H9 (cell line): ENCODE results near the gene EIF6. TPM values are rescaled to one million over a fixed set of nuclear protein-coding genes. Genes with fewer than 3 reads are reported as not detected.

Source experiments
- DNase-seq: peaks from one replicate; pipeline ENCODE4 v3.0.0-alpha.2; 2017
- H2AFZ ChIP-seq: one replicate; pipeline ENCODE4 v1.6.1; 2013; ENCODE audit warnings: mild to moderate bottlenecking, low read length, control low read depth, moderate library complexity
- H2AK5ac ChIP-seq: 2 replicates; pipeline ENCODE4 v1.6.1; 2013; ENCODE audit warnings: low read length, control low read depth, mixed read lengths; ENCODE audit not compliant: insufficient read length
- H2BK120ac ChIP-seq: one replicate; pipeline ENCODE4 v1.6.1; 2013; ENCODE audit warnings: low read depth, mild to moderate bottlenecking, low read length, control low read depth, inconsistent platforms; ENCODE audit not compliant: poor library complexity, severe bottlenecking
- H2BK12ac ChIP-seq: 2 replicates; pipeline ENCODE4 v1.6.1; 2013; ENCODE audit warnings: low read length, control low read depth, mixed read lengths, low read depth; ENCODE audit not compliant: insufficient read length
- H2BK15ac ChIP-seq: 2 replicates; pipeline ENCODE4 v1.6.1; 2013; ENCODE audit warnings: low read depth, low read length, control low read depth
- H2BK20ac ChIP-seq: one replicate; pipeline ENCODE4 v1.6.1; 2013; ENCODE audit warnings: low read depth, mild to moderate bottlenecking, low read length, control low read depth, inconsistent platforms; ENCODE audit not compliant: poor library complexity, severe bottlenecking
- H2BK5ac ChIP-seq: 2 replicates; pipeline ENCODE4 v1.6.1; 2013; ENCODE audit warnings: low read length, control low read depth, mixed read lengths; ENCODE audit not compliant: insufficient read length
- H3K14ac ChIP-seq: 2 replicates; pipeline ENCODE4 v1.6.1; 2013; ENCODE audit warnings: low read length, control low read depth; ENCODE audit not compliant: insufficient read depth
- H3K18ac ChIP-seq: 2 replicates; pipeline ENCODE4 v1.6.1; 2013; ENCODE audit warnings: low read depth, mild to moderate bottlenecking, mixed read lengths, low read length, control low read depth; ENCODE audit not compliant: insufficient read length
- H3K23ac ChIP-seq: 2 replicates; pipeline ENCODE4 v1.6.1; 2013; ENCODE audit warnings: low read length, control low read depth, mixed read lengths, low read depth; ENCODE audit not compliant: insufficient read length
- H3K23me2 ChIP-seq: 2 replicates; pipeline ENCODE4 v1.6.1; 2013; ENCODE audit warnings: low read depth, mild to moderate bottlenecking, mixed read lengths, low read length, control low read depth; ENCODE audit not compliant: insufficient read length, poor library complexity, severe bottlenecking
- H3K27ac ChIP-seq: 2 replicates; pipeline ENCODE4 v1.5.1; 2013; ENCODE audit warnings: low read length, control low read depth, mixed read lengths, low read depth; ENCODE audit not compliant: insufficient read length
- H3K27me3 ChIP-seq: 2 replicates; pipeline ENCODE4 v1.6.1; 2013; ENCODE audit warnings: low read length, control low read depth, inconsistent platforms; ENCODE audit not compliant: insufficient read depth
- H3K4ac ChIP-seq: 2 replicates; pipeline ENCODE4 v1.6.1; 2013; ENCODE audit warnings: low read depth, mild to moderate bottlenecking, control low read depth, inconsistent platforms, low read length, moderate library complexity
- H3K4me1 ChIP-seq: 2 replicates; pipeline ENCODE4 v1.6.1; 2013; ENCODE audit warnings: low read length, control low read depth, inconsistent platforms; ENCODE audit not compliant: insufficient read depth
- H3K4me2 ChIP-seq: 2 replicates; pipeline ENCODE4 v1.6.1; 2013; ENCODE audit warnings: low read length, control low read depth, mixed read lengths; ENCODE audit not compliant: insufficient read length, insufficient read depth
- H3K56ac ChIP-seq: 2 replicates; pipeline ENCODE4 v1.6.1; 2013; ENCODE audit warnings: low read depth, mild to moderate bottlenecking, mixed read lengths, low read length, control low read depth; ENCODE audit not compliant: insufficient read length
- H3K79me1 ChIP-seq: 2 replicates; pipeline ENCODE4 v1.6.1; 2013; ENCODE audit warnings: low read depth, mild to moderate bottlenecking, moderate library complexity, low read length, control low read depth, inconsistent platforms; ENCODE audit not compliant: insufficient read depth, poor library complexity, severe bottlenecking
- H3K79me2 ChIP-seq: 2 replicates; pipeline ENCODE4 v1.6.1; 2013; ENCODE audit warnings: low read length, control low read depth, inconsistent platforms; ENCODE audit not compliant: insufficient read depth
- H3K9ac ChIP-seq: 2 replicates; pipeline ENCODE4 v1.6.1; 2013; ENCODE audit warnings: low read length, control low read depth, mixed read lengths; ENCODE audit not compliant: insufficient read length; ENCODE audit errors: extremely low read depth
- H3K9me3 ChIP-seq: one replicate; pipeline ENCODE4 v1.6.1; 2013; ENCODE audit warnings: low read depth, low read length, inconsistent platforms; ENCODE audit not compliant: control insufficient read depth
- H3T11ph ChIP-seq: one replicate; pipeline ENCODE4 v1.6.1; 2013; ENCODE audit warnings: mild to moderate bottlenecking, low read length, control low read depth, inconsistent platforms
- H4K20me1 ChIP-seq: one replicate; pipeline ENCODE4 v1.6.1; 2013; ENCODE audit not compliant: control insufficient read depth, insufficient read length, insufficient read depth
- H4K5ac ChIP-seq: 2 replicates; pipeline ENCODE4 v1.6.1; 2013; ENCODE audit warnings: low read depth, mild to moderate bottlenecking, mixed read lengths, low read length, control low read depth; ENCODE audit not compliant: insufficient read length
- H4K8ac ChIP-seq: replicated peaks from 2 replicates; pipeline ENCODE4 v1.6.1; 2013; ENCODE audit warnings: low read length, control low read depth, mixed read lengths, low read depth; ENCODE audit not compliant: insufficient read length
- H4K91ac ChIP-seq: 2 replicates; pipeline ENCODE4 v1.6.1; 2013; ENCODE audit warnings: low read depth, mild to moderate bottlenecking, moderate library complexity, mixed read lengths, low read length, control low read depth; ENCODE audit not compliant: insufficient read length
- H3K27ac Mint-ChIP-seq, 3 experiments: 2 replicates in 2 of 3; 3 replicates in 1 of 3; pipeline ENCODE4 v1.8.0; 2020 to 2021; ENCODE audit warnings: mixed read lengths in 3 of 3, mild to moderate bottlenecking in 1 of 3, moderate library complexity in 1 of 3
- H3K27me3 Mint-ChIP-seq: 2 replicates; pipeline ENCODE4 v1.8.0; 2021; ENCODE audit warnings: low read depth, mild to moderate bottlenecking, moderate library complexity, mixed read lengths
- H3K36me3 Mint-ChIP-seq, 3 experiments: 2 replicates in 2 of 3; 3 replicates in 1 of 3; pipeline ENCODE4 v1.8.0; 2020 to 2021; ENCODE audit warnings: low read depth in 3 of 3, mixed read lengths in 3 of 3; ENCODE audit not compliant: insufficient read depth in 1 of 3
- H3K4me1 Mint-ChIP-seq, 2 experiments: 2 replicates each; pipeline ENCODE4 v1.8.0; 2020; ENCODE audit warnings: mixed read lengths in 2 of 2
- H3K4me3 Mint-ChIP-seq, 2 experiments: 2 replicates in 1 of 2; 3 replicates in 1 of 2; pipeline ENCODE4 v1.8.0; 2020 to 2021; ENCODE audit warnings: mild to moderate bottlenecking in 2 of 2, mixed read lengths in 2 of 2, moderate library complexity in 1 of 2
- H3K9me3 Mint-ChIP-seq, 2 experiments: 2 replicates in 1 of 2; 3 replicates in 1 of 2; pipeline ENCODE4 v1.8.0; 2020; ENCODE audit warnings: mild to moderate bottlenecking in 2 of 2, mixed read lengths in 2 of 2, moderate library complexity in 1 of 2
- CTCF ChIP-seq: fragments of 200-600 bp; sonication (generic); conservative IDR thresholded peaks from 3 replicates; pipeline ENCODE4 v1.8.0; 2021; ENCODE audit warnings: antibody characterized with exemption, mild to moderate bottlenecking
- WGBS: extraction: QIAGEN DNeasy Blood & Tissue Kit; methylation state at CpG from one replicate; pipeline ENCODE4 v1.1.7; 2013; ENCODE audit warnings: missing lambda C conversion rate, low lambda C conversion rate, mixed read lengths; ENCODE audit not compliant: insufficient read length; ENCODE audit errors: extremely low coverage; 5-methylcytosine and 5-hydroxymethylcytosine counted together
- total RNA-seq: library from RNA; stranded (reverse); gene quantifications from 2 replicates; pipeline ENCODE4 v1.2.1, GENCODE V29; 2021

The EIF6 gene
- total RNA-seq, 1 experiment from 2014 or later, result 150 TPM

GRCh38 chr20:35275741-35276251 is 8.8 kb downstream of the EIF6 start:
- Mint-ChIP-seq H3K4me1 (peaks cover 19 to 29% of the 10 kb centered on the region in 2 experiments), H3K27me3 (no peaks in the 10 kb centered on the region; the same call in 1 of the 2 replicates), H3K27ac (peak overlapping the region in 1 of 3 experiments; percentile 84; a peak in 2 of 7 replicates), H3K36me3 (peaks cover 21 to 54% (median 48%) of the 10 kb centered on the region in 3 experiments; a peak in 6 of 7 replicates), H3K9me3 (no peaks in the 10 kb centered on the region; a peak in 2 of 5 replicates), H3K4me3 (peak overlapping the region in 1 of 2 experiments; percentile 90; a peak in 2 of 5 replicates)
- WGBS, result no CpG with 5 or more reads among the region's 12 CpGs
- Histone ChIP-seq H3K4me1 (no peaks in the 10 kb centered on the region; the same call in 1 of the 2 replicates), H3K9ac (no peak overlapping the region), H3K27me3 (no peaks in the 10 kb centered on the region), H4K91ac (no peak overlapping the region), H3K9me3 (no peaks in the 10 kb centered on the region), H3K14ac (no peak overlapping the region; the same call in 1 of the 2 replicates), H2BK5ac (no peak overlapping the region), H2BK120ac (no peak overlapping the region), H4K5ac (no peak overlapping the region), H3K23ac (no peak overlapping the region), H3K4me2 (no peak overlapping the region), H2BK20ac (no peak overlapping the region), H3T11ph (no peak overlapping the region), H3K27ac (no peak overlapping the region), H3K23me2 (peaks cover 7% of the 10 kb centered on the region), H3K18ac (no peak overlapping the region), H3K79me2 (no peaks in the 10 kb centered on the region), H4K8ac (no peak overlapping the region), H3K4ac (no peak overlapping the region), H2BK15ac (no peak overlapping the region), H2BK12ac (no peak overlapping the region), H2AK5ac (no peak overlapping the region), H2AFZ (no peak overlapping the region), H3K79me1 (no peaks in the 10 kb centered on the region), H4K20me1 (no peaks in the 10 kb centered on the region), H3K56ac (no peak overlapping the region)
- DNase-seq, result no peak
- no peak for TF ChIP-seq CTCF
